NT2/D1 (cell line): ENCODE measurements around the gene TSHR.

Experiments used
- SUZ12 ChIP-seq: IDR thresholded peaks from 2 replicates; pipeline ENCODE4 v1.6.1; 2011; ENCODE audit not compliant: insufficient read length, insufficient read depth; ENCODE audit errors: extremely low read depth
- YY1 ChIP-seq: IDR thresholded peaks from 2 replicates; pipeline ENCODE4 v1.6.1; 2011; ENCODE audit not compliant: insufficient read length, insufficient read depth
- ZNF274 ChIP-seq: IDR thresholded peaks from 2 replicates; pipeline ENCODE4 v1.6.1; 2011; ENCODE audit warnings: mild to moderate bottlenecking, low read depth, low read length

DNA sequence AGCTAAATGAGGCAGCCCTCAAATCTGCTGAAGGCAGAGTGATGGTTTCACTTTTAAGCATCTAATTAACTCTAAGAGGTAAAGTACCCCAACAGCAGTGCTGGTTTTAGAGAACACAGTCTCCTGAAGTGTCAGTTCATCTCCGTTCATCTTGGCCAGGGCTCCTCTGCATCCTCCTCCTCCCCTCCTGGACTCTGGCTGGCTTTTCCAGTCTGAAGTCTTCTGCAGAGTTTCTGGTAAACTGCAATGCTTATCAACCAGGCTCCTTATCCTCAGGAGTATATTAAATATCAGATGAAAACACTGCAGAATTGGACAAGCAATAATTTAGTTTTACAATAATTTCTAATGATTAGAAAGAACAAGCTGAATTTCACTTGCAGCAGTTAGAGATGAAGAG is 150.0 kb downstream of the TSHR start:
- no peak for TF ChIP-seq ZNF274
- no peak for TF ChIP-seq YY1
- TF ChIP-seq SUZ12, result no peak
